Astrocyte (in vitro differentiated cells and primary cell): ENCODE results near the gene CAPS. TPM values are rescaled to one million over a fixed set of nuclear protein-coding genes. Genes with fewer than 3 reads are reported as not detected.

Experiments
- DNase-seq: peaks from one replicate; pipeline ENCODE4 v3.0.0-alpha.2; 2010; ENCODE audit warnings: low read depth
- FAIRE-seq: peaks from 2 replicates; lab custom pipeline; 2011; peaks lifted over from hg19 to GRCh38; lab: Jason Lieb, UNC
- H2AFZ ChIP-seq: 2 replicates; pipeline ENCODE4 v1.6.0; 2012; ENCODE audit warnings: low read depth, low read length, inconsistent platforms
- H3K27ac ChIP-seq: 2 replicates; pipeline ENCODE4 v1.5.1; 2011; ENCODE audit warnings: low read depth, low read length, inconsistent platforms
- H3K27me3 ChIP-seq: 2 replicates; pipeline ENCODE4 v1.6.0; 2011; ENCODE audit warnings: low read length, inconsistent platforms; ENCODE audit not compliant: insufficient read depth
- H3K36me3 ChIP-seq: 2 replicates; pipeline ENCODE4 v1.5.1; 2011; ENCODE audit warnings: low read length, inconsistent platforms; ENCODE audit not compliant: insufficient read depth
- H3K4me1 ChIP-seq: 2 replicates; pipeline ENCODE4 v1.5.1; 2011; ENCODE audit warnings: low read length, inconsistent platforms; ENCODE audit not compliant: insufficient read depth
- H3K4me2 ChIP-seq: 2 replicates; pipeline ENCODE4 v1.6.0; 2012; ENCODE audit warnings: low read length, inconsistent platforms
- H3K4me3 ChIP-seq: 2 replicates; pipeline ENCODE4 v1.5.1; 2011; ENCODE audit warnings: low read depth, mild to moderate bottlenecking, low read length, inconsistent platforms; ENCODE audit not compliant: insufficient read depth
- H3K79me2 ChIP-seq: 2 replicates; pipeline ENCODE4 v1.6.0; 2012; ENCODE audit warnings: mild to moderate bottlenecking, low read length, inconsistent platforms; ENCODE audit not compliant: insufficient read depth
- H3K9ac ChIP-seq: 2 replicates; pipeline ENCODE4 v1.6.0; 2012; ENCODE audit warnings: mild to moderate bottlenecking, low read length, inconsistent platforms
- H3K9me3 ChIP-seq: 2 replicates; pipeline ENCODE4 v1.5.1; 2012; ENCODE audit warnings: low read depth, mild to moderate bottlenecking, low read length, inconsistent platforms; ENCODE audit not compliant: insufficient read depth
- H4K20me1 ChIP-seq: 2 replicates; pipeline ENCODE4 v1.6.0; 2012; ENCODE audit warnings: low read length, inconsistent platforms; ENCODE audit not compliant: insufficient read depth
- H3K27ac Mint-ChIP-seq: one replicate; pipeline ENCODE4 v1.8.0; 2021; ENCODE audit warnings: mild to moderate bottlenecking, mixed read lengths; ENCODE audit not compliant: unreplicated experiment
- H3K27me3 Mint-ChIP-seq: one replicate; pipeline ENCODE4 v1.8.0; 2021; ENCODE audit warnings: low read depth, mixed read lengths; ENCODE audit not compliant: unreplicated experiment
- H3K36me3 Mint-ChIP-seq: one replicate; pipeline ENCODE4 v1.8.0; 2021; ENCODE audit warnings: low read depth, mixed read lengths; ENCODE audit not compliant: unreplicated experiment
- H3K4me1 Mint-ChIP-seq: one replicate; pipeline ENCODE4 v1.8.0; 2021; ENCODE audit warnings: low read depth, mixed read lengths; ENCODE audit not compliant: unreplicated experiment
- H3K4me3 Mint-ChIP-seq: one replicate; pipeline ENCODE4 v1.8.0; 2021; ENCODE audit warnings: mild to moderate bottlenecking, moderate library complexity, mixed read lengths; ENCODE audit not compliant: unreplicated experiment
- H3K9me3 Mint-ChIP-seq: one replicate; pipeline ENCODE4 v1.8.0; 2021; ENCODE audit warnings: mild to moderate bottlenecking, mixed read lengths; ENCODE audit not compliant: unreplicated experiment
- CTCF ChIP-seq: IDR thresholded peaks from 2 replicates; pipeline ENCODE4 v1.5.1; 2011; ENCODE audit warnings: low read depth, mild to moderate bottlenecking, inconsistent platforms, low read length, moderate library complexity; ENCODE audit not compliant: insufficient read depth
- EZH2 ChIP-seq: IDR thresholded peaks from 2 replicates; pipeline ENCODE4 v1.6.1; 2012; ENCODE audit warnings: mild to moderate bottlenecking, low read length, inconsistent platforms; ENCODE audit not compliant: insufficient read depth
- total RNA-seq: library from RNA; stranded (reverse); gene quantifications from 2 replicates; pipeline ENCODE4 v1.2.1, GENCODE V29; 2021

Gene CAPS
- total RNA-seq, 1 donor from 2014 or later, result 6.2 TPM

- Histone ChIP-seq H3K9ac (peak overlapping the region; percentile 14), H4K20me1 (peaks cover 32% of the 10 kb centered on the region), H3K27me3 (no peaks in the 10 kb centered on the region), H3K79me2 (peaks cover 7% of the 10 kb centered on the region), H3K4me1 (peaks cover 6% of the 10 kb centered on the region), H3K4me3 (no peak overlapping the region), H3K27ac (no peak overlapping the region), H3K4me2 (peak overlapping the region; percentile 46), H2AFZ (no peak overlapping the region), H3K36me3 (no peaks in the 10 kb centered on the region), H3K9me3 (no peaks in the 10 kb centered on the region)
- no peak overlapping the region for H3K27ac Mint-ChIP-seq
- no peak for FAIRE-seq
- H3K9me3 Mint-ChIP-seq, result no peaks in the 10 kb centered on the region
- no peak overlapping the region for H3K4me3 Mint-ChIP-seq
- H3K27me3 Mint-ChIP-seq, result peaks cover 4% of the 10 kb centered on the region
- TF ChIP-seq EZH2, result no peak
- TF ChIP-seq CTCF, result peak; percentile 46
- no peaks in the 10 kb centered on the region for H3K4me1 Mint-ChIP-seq
- H3K36me3 Mint-ChIP-seq, result no peaks in the 10 kb centered on the region
- peak; percentile 15 for DNase-seq
Measured at GRCh38 chr19:5891938-5892771, 21.9 kb upstream of the CAPS start.

- H3K9ac ChIP-seq, result peak overlapping the region; percentile 14
- no peak for DNase-seq
- no peaks in the 10 kb centered on the region for H3K36me3 ChIP-seq
- H3K4me3 ChIP-seq, result no peak overlapping the region
- H2AFZ ChIP-seq, result no peak overlapping the region
- H3K4me1 Mint-ChIP-seq, result no peaks in the 10 kb centered on the region
- H3K27ac ChIP-seq, result no peak overlapping the region
- H3K36me3 Mint-ChIP-seq, result no peaks in the 10 kb centered on the region
- no peak for FAIRE-seq
- peaks cover 6% of the 10 kb centered on the region for H3K4me1 ChIP-seq
- no peak overlapping the region for H3K4me2 ChIP-seq
- no peak overlapping the region for H3K4me3 Mint-ChIP-seq
- peaks cover 39% of the 10 kb centered on the region for H4K20me1 ChIP-seq
- H3K27ac Mint-ChIP-seq, result no peak overlapping the region
- H3K27me3 Mint-ChIP-seq, result peaks cover 4% of the 10 kb centered on the region
- H3K79me2 ChIP-seq, result peaks cover 11% of the 10 kb centered on the region
- H3K9me3 ChIP-seq, result no peaks in the 10 kb centered on the region
- no peaks in the 10 kb centered on the region for H3K27me3 ChIP-seq
- no peaks in the 10 kb centered on the region for H3K9me3 Mint-ChIP-seq
- no peak for TF ChIP-seq CTCF
- TF ChIP-seq EZH2, result no peak
Measured at GRCh38 chr19:5892772-5893275, 21.2 kb upstream of the CAPS start.
